ENCODE results near the gene PTPN21. TPM values are rescaled to one million over a fixed set of nuclear protein-coding genes. Genes with fewer than 3 reads are reported as not detected.

The PTPN21 gene
- total and polyA plus RNA-seq, 2 of the 13 experiments (the other 11 are each of a cell fraction or from before 2014, with no cell fraction given): 2.0 to 3.7 TPM

- TF ChIP-seq HOMEZ (CRISPR knock-in tag; IDR thresholded peaks at IDR 0.05; ENCODE audit: low read depth) (no peak), ZNF10 (CRISPR knock-in tag; IDR thresholded peaks at IDR 0.05; ENCODE audit: borderline replicate concordance, low read depth) (no peak), AGO2 (optimal IDR thresholded peaks at IDR 0.05; ENCODE audit: low read depth, low read length) (no peak), ZNF672 (CRISPR knock-in tag; IDR thresholded peaks at IDR 0.05) (no peak), PLRG1 (conservative IDR thresholded peaks at IDR 0.05) (no peak), ZNF468 (CRISPR knock-in tag; IDR thresholded peaks at IDR 0.05) (no peak), GABPB1 (CRISPR knock-in tag; IDR thresholded peaks at IDR 0.05) (no peak), RBAK (CRISPR knock-in tag; IDR thresholded peaks at IDR 0.05) (no peak)
These were observed 9.6 kb downstream of the PTPN21 start (continued) for GRCh38 chr14:88545256-88545655.

GRCh38 chr14:88542857-88543795, 11.7 kb downstream of the PTPN21 start:
- TF ChIP-seq MAX (IDR thresholded peaks at IDR 0.05) (no peak), MED13 (CRISPR knock-in tag; IDR thresholded peaks at IDR 0.05) (no peak), ZC3H4 (CRISPR knock-in tag; IDR thresholded peaks at IDR 0.05; ENCODE audit: borderline replicate concordance) (no peak), MEF2D (CRISPR knock-in tag; IDR thresholded peaks at IDR 0.05) (no peak), ZMYM3 (CRISPR knock-in tag; IDR thresholded peaks at IDR 0.05) (no peak), ZNF44 (CRISPR knock-in tag; IDR thresholded peaks at IDR 0.05) (no peak), NR2F2 (IDR thresholded peaks at IDR 0.05; ENCODE audit: borderline replicate concordance, low read depth) (no peak), SMAD9 (CRISPR knock-in tag; IDR thresholded peaks at IDR 0.05) (no peak), CBX1 (IDR thresholded peaks at IDR 0.05; ENCODE audit: low read depth) (no peak), ATF6 (CRISPR knock-in tag; conservative IDR thresholded peaks at IDR 0.05) (no peak), TAF1 (CRISPR knock-in tag; IDR thresholded peaks at IDR 0.05) (no peak)
- WGBS (ENCODE audit: low lambda C conversion rate): 97% methylated on average over 6 of the region's 6 CpGs

More at GRCh38 chr14:88542857-88543795, 11.7 kb downstream of the PTPN21 start:
- Histone ChIP-seq H3K79me2 (ENCODE audit: insufficient read depth, low read length) (no peaks in the 10 kb centered on the region), H3K9me3 (ENCODE audit: low read length) (no peaks in the 10 kb centered on the region), H3K4me2 (ENCODE audit: low read depth, low read length) (no peak overlapping the region), H4K20me1 (ENCODE audit: insufficient read depth, low read length) (no peaks in the 10 kb centered on the region), H2AFZ (ENCODE audit: low read length) (no peak overlapping the region), H3K36me3 (replicated peaks in 1 of 2; ENCODE audit: control insufficient read depth in 1 of 2, insufficient read depth in 2 of 2, low read length in 2 of 2) (peaks cover 0 to 3% of the 10 kb centered on the region in 2 experiments; a peak in 2 of 5 replicates), H3K4me1 (ENCODE audit: insufficient read depth, low read length) (peaks cover 13% of the 10 kb centered on the region), H3K27me3 (ENCODE audit: control insufficient read depth in 1 of 2, insufficient read depth in 2 of 2, low read length in 2 of 2) (no peaks in the 10 kb centered on the region; a peak in 1 of 5 replicates), H3K9ac (ENCODE audit: insufficient read depth, low read depth, low read length) (no peak overlapping the region), H3K4me3 (replicated peaks in 1 of 3; ENCODE audit: insufficient read depth in 1 of 3, low read depth in 2 of 3, low read length in 3 of 3) (no peak overlapping the region), H3K27ac (ENCODE audit: extremely low read length, insufficient read depth, low read length) (no peak overlapping the region)
- ChIA-PET CTCF (ENCODE audit: low intra/inter-chr PET ratio, low total read pairs) (no interaction called here), POLR2A (no interaction called here)
- no peak for DNase-seq (ENCODE audit: low spot score)
- no peak for FAIRE-seq
- intact Hi-C loops (cut with micrococcal nuclease; ENCODE audit: unreplicated experiment): no loop called here
- ATAC-seq: no peak
- no TSS peak for BruUV-seq (replicated peaks)
- in situ Hi-C loops (cut with HindIII; ENCODE audit: extremely low pct_ligation_motif_present, low pct_unique_long_range_greater_than_20kb): no loop called here
